HepG2 (cell line): ENCODE measurements around the gene YPEL5. TPM values are rescaled to one million over a fixed set of nuclear protein-coding genes. Genes with fewer than 3 reads are reported as not detected.

Experiments used
- ATAC-seq: fragments of 200-7000 bp; cut with Tn5 transposase; 3 replicates; pipeline ENCODE4 v1.9.1; 2020; ENCODE audit warnings: mild to moderate bottlenecking, moderate library complexity
- BruUV-seq: library from RNA; stranded (reverse); fragments of 400-500 nt; replicated peaks from 2 replicates; lab custom pipeline; 2021; lab: Mats Ljungman, UMichigan
- CTCF ChIA-PET: fragments of 300-600 bp; formaldehyde crosslinking; extraction: SDS; loops from one replicate; lab custom pipeline; 2021; ENCODE audit warnings: low total read pairs, inconsistent platforms, low intra/inter-chr PET ratio; lab: Yijun Ruan, JAX
- POLR2A ChIA-PET: fragments of 350-600 bp; sonication (Branson Sonifier 250); formaldehyde crosslinking; loops from one replicate; lab custom pipeline; 2020; ENCODE audit warnings: antibody characterized with exemption, inconsistent platforms; lab: Yijun Ruan, JAX
- DNase-seq: peaks from one replicate; pipeline ENCODE4 v3.0.0-alpha.2; 2015; ENCODE audit warnings: low spot score
- FAIRE-seq: peaks from 3 replicates; lab custom pipeline; 2011; peaks lifted over from hg19 to GRCh38; lab: Jason Lieb, UNC
- H2AFZ ChIP-seq: one replicate; pipeline ENCODE4 v1.6.1; 2011; ENCODE audit warnings: low read length, inconsistent platforms
- H3K27ac ChIP-seq: fragments of 300-600 bp; 3 replicates; pipeline ENCODE4 v1.8.0; 2011; ENCODE audit warnings: mixed run types, mild to moderate bottlenecking, mixed read lengths, low read length, inconsistent platforms; ENCODE audit not compliant: insufficient read depth; ENCODE audit errors: extremely low read length
- H3K27me3 ChIP-seq, 2 experiments: fragments of 200-600 bp in 1 of 2; 2 replicates in 1 of 2; 3 replicates in 1 of 2; pipeline versions ENCODE4 v1.6.0 to v1.8.0; 2011; ENCODE audit warnings: low read length in 2 of 2, mild to moderate bottlenecking in 2 of 2, moderate library complexity in 2 of 2, inconsistent platforms in 1 of 2; ENCODE audit not compliant: insufficient read depth in 2 of 2, control insufficient read depth in 1 of 2
- H3K36me3 ChIP-seq, 2 experiments: fragments of 200-600 bp in 1 of 2; replicated peaks in 1 of 2; 2 replicates in 1 of 2; 3 replicates in 1 of 2; pipeline versions ENCODE4 v1.5.1 to v1.8.0; 2011; ENCODE audit warnings: low read length in 2 of 2, inconsistent platforms in 1 of 2; ENCODE audit not compliant: insufficient read depth in 2 of 2, control insufficient read depth in 1 of 2
- H3K4me1 ChIP-seq: 2 replicates; pipeline ENCODE4 v1.5.1; 2012; ENCODE audit warnings: low read length, inconsistent platforms; ENCODE audit not compliant: insufficient read depth
- H3K4me2 ChIP-seq: 2 replicates; pipeline ENCODE4 v1.6.0; 2011; ENCODE audit warnings: low read depth, low read length, inconsistent platforms
- H3K4me3 ChIP-seq, 3 experiments: fragments of 200-600 bp in 1 of 3; sonication (generic), shearing (Covaris generic) in 1 of 3; replicated peaks in 1 of 3; 2 replicates each; pipeline ENCODE4 v1.5.1; 2011 to 2016; ENCODE audit warnings: low read length in 3 of 3, inconsistent platforms in 2 of 3, low read depth in 2 of 3, mild to moderate bottlenecking in 2 of 3, control low read depth in 1 of 3, mixed read lengths in 1 of 3; ENCODE audit not compliant: insufficient read depth in 1 of 3
- H3K79me2 ChIP-seq: one replicate; pipeline ENCODE4 v1.6.1; 2011; ENCODE audit warnings: low read length, inconsistent platforms; ENCODE audit not compliant: insufficient read depth
- H3K9ac ChIP-seq: 2 replicates; pipeline ENCODE4 v1.6.0; 2011; ENCODE audit warnings: mild to moderate bottlenecking, low read depth, low read length, inconsistent platforms; ENCODE audit not compliant: insufficient read depth
- H3K9me3 ChIP-seq: 2 replicates; pipeline ENCODE4 v1.5.1; 2012; ENCODE audit warnings: mild to moderate bottlenecking, low read length
- H4K20me1 ChIP-seq: 2 replicates; pipeline ENCODE4 v1.6.0; 2011; ENCODE audit warnings: inconsistent platforms, mild to moderate bottlenecking, low read length, moderate library complexity; ENCODE audit not compliant: insufficient read depth
- CEBPB ChIP-seq: IDR thresholded peaks from 2 replicates; pipeline ENCODE4 v1.6.1; 2011; ENCODE audit warnings: low read depth, low read length, improper control_type of control experiment, borderline replicate concordance
- CEBPG ChIP-seq: IDR thresholded peaks from 2 replicates; pipeline ENCODE4 v1.6.1; 2016
- MXD4 ChIP-seq: IDR thresholded peaks from 2 replicates; pipeline ENCODE4 v1.6.1; 2016; ENCODE audit warnings: mild to moderate bottlenecking, missing biosample characterization, missing genetic modification reagents
- NFKBIZ ChIP-seq: IDR thresholded peaks from 2 replicates; pipeline ENCODE4 v1.6.1; 2018; ENCODE audit warnings: missing genetic modification reagents, missing compliant biosample characterization
- PHF8 ChIP-seq: sonication (generic); formaldehyde crosslinking; IDR thresholded peaks from 2 replicates; pipeline ENCODE4 v1.5.0; 2020; ENCODE audit warnings: missing genetic modification reagents
- PPARG ChIP-seq: conservative IDR thresholded peaks from 2 replicates; pipeline ENCODE4 v1.6.1; 2016; ENCODE audit warnings: missing biosample characterization, missing genetic modification reagents
- RFXAP ChIP-seq: sonication (generic); formaldehyde crosslinking; IDR thresholded peaks from 2 replicates; pipeline ENCODE4 v1.4.0; 2020; ENCODE audit warnings: missing genetic modification reagents, borderline replicate concordance
- TBX3 ChIP-seq: fragments of 450-650 bp; IDR thresholded peaks from 2 replicates; pipeline ENCODE4 v1.6.1; 2017; ENCODE audit warnings: antibody characterized with exemption, mild to moderate bottlenecking, inconsistent platforms, borderline replicate concordance
- ZNF598 ChIP-seq: sonication (generic); formaldehyde crosslinking; IDR thresholded peaks from 2 replicates; pipeline ENCODE4 v1.5.1; 2020; ENCODE audit warnings: mild to moderate bottlenecking, missing genetic modification reagents, borderline replicate concordance
- ZSCAN31 ChIP-seq: sonication (generic); formaldehyde crosslinking; IDR thresholded peaks from 2 replicates; pipeline ENCODE4 v1.5.0; 2020; ENCODE audit warnings: low read depth, mild to moderate bottlenecking, missing genetic modification reagents
- WGBS: methylation state at CpG from one replicate; pipeline ENCODE4 v1.1.6; 2017; ENCODE audit warnings: low lambda C conversion rate; 5-methylcytosine and 5-hydroxymethylcytosine counted together
- in situ Hi-C: cut with HindIII; loops from 2 replicates; pipeline ENCODE4 v1.10.0; 2017; ENCODE audit warnings: low pct_unique_long_range_greater_than_20kb; ENCODE audit not compliant: extremely low pct_ligation_motif_present
- intact Hi-C: fragments of 100-400 bp; cut with micrococcal nuclease; formaldehyde crosslinking; loops from one replicate; pipeline ENCODE4 v1.10.0; 2022; ENCODE audit not compliant: unreplicated experiment
- polyA plus RNA-seq, 8 experiments: library from polyadenylated mRNA; depleted of rRNA in 3 of 8; stranded (reverse) in 7 of 8; unstranded in 1 of 8; fragments of >200 nt; fragmentation: Illumina TruSeq in 4 of 8; extraction: Trizol in 4 of 8; gene quantifications; 2 replicates each; pipeline versions ENCODE4 v1.2.1 to v1.2.3, GENCODE V29; 2011 to 2016; ENCODE audit warnings: low read depth in 4 of 8, missing spikeins in 1 of 8, mixed read lengths in 1 of 8; ENCODE audit not compliant: insufficient read depth in 1 of 8
- total RNA-seq, 5 experiments: library from RNA; depleted of rRNA; stranded (reverse); fragments of >200 nt; fragmentation: Illumina TruSeq; extraction: Trizol; gene quantifications; 2 replicates each; pipeline ENCODE4 v1.2.3, GENCODE V29; 2016; ENCODE audit warnings: low read depth in 1 of 5
- TF ChIP-seq, protein P1 (sequence below): IDR thresholded peaks from 2 replicates; pipeline ENCODE4 v1.6.1; 2016; ENCODE audit warnings: missing compliant biosample characterization, missing genetic modification reagents, borderline replicate concordance
- TF ChIP-seq, protein P2 (sequence below): sonication (generic); formaldehyde crosslinking; IDR thresholded peaks from 2 replicates; pipeline ENCODE4 v1.4.0; 2020; ENCODE audit warnings: missing genetic modification reagents, borderline replicate concordance
- TF ChIP-seq, protein P3 (sequence below): sonication (generic); formaldehyde crosslinking; IDR thresholded peaks from 2 replicates; pipeline ENCODE4 v1.4.0; 2020; ENCODE audit warnings: missing genetic modification reagents, borderline replicate concordance
- TF ChIP-seq, protein P4 (sequence below), 2 experiments: sonication (generic) in 1 of 2; formaldehyde crosslinking in 1 of 2; IDR thresholded peaks; 2 replicates each; pipeline versions ENCODE4 v1.5.1 to v1.6.1; 2011 to 2020; ENCODE audit warnings: borderline replicate concordance in 1 of 2, low read depth in 1 of 2, low read length in 1 of 2, mild to moderate bottlenecking in 1 of 2, missing genetic modification reagents in 1 of 2, moderate library complexity in 1 of 2

YPEL5 gene
- total and polyA plus RNA-seq, 2 of the 13 experiments (the other 11 are each of a cell fraction or from before 2014, with no cell fraction given) = 12.7 to 49.7 TPM

DNA sequence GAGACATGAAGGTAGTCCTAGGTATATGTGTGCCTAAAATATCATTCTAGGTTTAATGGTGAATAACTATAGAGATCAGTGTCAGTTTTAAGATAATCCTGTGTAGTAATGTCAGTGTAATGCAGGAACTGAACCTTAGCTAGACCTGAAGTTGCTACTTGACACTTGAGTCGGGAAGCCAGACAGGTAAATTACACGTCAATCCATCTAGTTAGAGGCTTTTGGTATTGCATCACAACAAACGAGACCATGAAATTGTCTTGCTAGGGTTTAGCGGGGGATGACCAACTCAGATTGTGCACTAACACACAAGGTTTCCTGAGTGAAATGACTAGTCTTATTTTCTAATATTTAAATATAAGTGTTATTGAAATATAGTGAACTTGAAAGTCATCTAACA lies 2.0 kb downstream of the YPEL5 start:
- no peaks in the 10 kb centered on the region for H3K79me2 ChIP-seq
- intact Hi-C loops = loop anchor here (5.0 kb wide), 1 partner anchor 298 kb away; the partner anchor contains the start of gene LCLAT1
- FAIRE-seq (no peak), DNase-seq (no peak), ATAC-seq (no peak)
- H3K36me3 ChIP-seq = no peaks in the 10 kb centered on the region
- H3K4me1 ChIP-seq = peaks cover 44% of the 10 kb centered on the region
- POLR2A ChIA-PET = no interaction called here
- CTCF ChIA-PET = no interaction called here
- H3K4me2 ChIP-seq = peak overlapping the region; percentile 91
- H3K4me3 ChIP-seq = no peak overlapping the region
- H4K20me1 ChIP-seq = peaks cover 10% of the 10 kb centered on the region; the same call in 1 of the 2 replicates
- 57% methylated on average over 4 of the region's 4 CpGs for WGBS
- no peaks in the 10 kb centered on the region for H3K9me3 ChIP-seq
- H3K27ac ChIP-seq = no peak overlapping the region
- no peak overlapping the region for H2AFZ ChIP-seq
- peaks cover 2 to 4% of the 10 kb centered on the region in 2 experiments; a peak in 1 of 5 replicates for H3K27me3 ChIP-seq
- in situ Hi-C loops = no loop called here
- H3K9ac ChIP-seq = no peak overlapping the region
- BruUV-seq = no TSS peak
- no peak for TF ChIP-seq MXD4 (CRISPR knock-in tag)
- no peak for TF ChIP-seq PHF8
- peak; percentile 46; the same call in 1 of the 2 replicates for TF ChIP-seq CEBPG
- TF ChIP-seq, protein P1, sequence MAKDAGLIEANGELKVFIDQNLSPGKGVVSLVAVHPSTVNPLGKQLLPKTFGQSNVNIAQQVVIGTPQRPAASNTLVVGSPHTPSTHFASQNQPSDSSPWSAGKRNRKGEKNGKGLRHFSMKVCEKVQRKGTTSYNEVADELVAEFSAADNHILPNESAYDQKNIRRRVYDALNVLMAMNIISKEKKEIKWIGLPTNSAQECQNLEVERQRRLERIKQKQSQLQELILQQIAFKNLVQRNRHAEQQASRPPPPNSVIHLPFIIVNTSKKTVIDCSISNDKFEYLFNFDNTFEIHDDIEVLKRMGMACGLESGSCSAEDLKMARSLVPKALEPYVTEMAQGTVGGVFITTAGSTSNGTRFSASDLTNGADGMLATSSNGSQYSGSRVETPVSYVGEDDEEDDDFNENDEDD = no peak
- TF ChIP-seq NFKBIZ = no peak
- TF ChIP-seq ZNF598 (CRISPR knock-in tag) = no peak
- no peak for TF ChIP-seq PPARG (CRISPR knock-in tag)
- TF ChIP-seq TBX3 = no peak
- TF ChIP-seq, protein P2, sequence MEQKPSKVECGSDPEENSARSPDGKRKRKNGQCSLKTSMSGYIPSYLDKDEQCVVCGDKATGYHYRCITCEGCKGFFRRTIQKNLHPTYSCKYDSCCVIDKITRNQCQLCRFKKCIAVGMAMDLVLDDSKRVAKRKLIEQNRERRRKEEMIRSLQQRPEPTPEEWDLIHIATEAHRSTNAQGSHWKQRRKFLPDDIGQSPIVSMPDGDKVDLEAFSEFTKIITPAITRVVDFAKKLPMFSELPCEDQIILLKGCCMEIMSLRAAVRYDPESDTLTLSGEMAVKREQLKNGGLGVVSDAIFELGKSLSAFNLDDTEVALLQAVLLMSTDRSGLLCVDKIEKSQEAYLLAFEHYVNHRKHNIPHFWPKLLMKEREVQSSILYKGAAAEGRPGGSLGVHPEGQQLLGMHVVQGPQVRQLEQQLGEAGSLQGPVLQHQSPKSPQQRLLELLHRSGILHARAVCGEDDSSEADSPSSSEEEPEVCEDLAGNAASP (CRISPR knock-in tag) = no peak
- no peak for TF ChIP-seq ZSCAN31
- no peak for TF ChIP-seq RFXAP (CRISPR knock-in tag)
- TF ChIP-seq, protein P3, sequence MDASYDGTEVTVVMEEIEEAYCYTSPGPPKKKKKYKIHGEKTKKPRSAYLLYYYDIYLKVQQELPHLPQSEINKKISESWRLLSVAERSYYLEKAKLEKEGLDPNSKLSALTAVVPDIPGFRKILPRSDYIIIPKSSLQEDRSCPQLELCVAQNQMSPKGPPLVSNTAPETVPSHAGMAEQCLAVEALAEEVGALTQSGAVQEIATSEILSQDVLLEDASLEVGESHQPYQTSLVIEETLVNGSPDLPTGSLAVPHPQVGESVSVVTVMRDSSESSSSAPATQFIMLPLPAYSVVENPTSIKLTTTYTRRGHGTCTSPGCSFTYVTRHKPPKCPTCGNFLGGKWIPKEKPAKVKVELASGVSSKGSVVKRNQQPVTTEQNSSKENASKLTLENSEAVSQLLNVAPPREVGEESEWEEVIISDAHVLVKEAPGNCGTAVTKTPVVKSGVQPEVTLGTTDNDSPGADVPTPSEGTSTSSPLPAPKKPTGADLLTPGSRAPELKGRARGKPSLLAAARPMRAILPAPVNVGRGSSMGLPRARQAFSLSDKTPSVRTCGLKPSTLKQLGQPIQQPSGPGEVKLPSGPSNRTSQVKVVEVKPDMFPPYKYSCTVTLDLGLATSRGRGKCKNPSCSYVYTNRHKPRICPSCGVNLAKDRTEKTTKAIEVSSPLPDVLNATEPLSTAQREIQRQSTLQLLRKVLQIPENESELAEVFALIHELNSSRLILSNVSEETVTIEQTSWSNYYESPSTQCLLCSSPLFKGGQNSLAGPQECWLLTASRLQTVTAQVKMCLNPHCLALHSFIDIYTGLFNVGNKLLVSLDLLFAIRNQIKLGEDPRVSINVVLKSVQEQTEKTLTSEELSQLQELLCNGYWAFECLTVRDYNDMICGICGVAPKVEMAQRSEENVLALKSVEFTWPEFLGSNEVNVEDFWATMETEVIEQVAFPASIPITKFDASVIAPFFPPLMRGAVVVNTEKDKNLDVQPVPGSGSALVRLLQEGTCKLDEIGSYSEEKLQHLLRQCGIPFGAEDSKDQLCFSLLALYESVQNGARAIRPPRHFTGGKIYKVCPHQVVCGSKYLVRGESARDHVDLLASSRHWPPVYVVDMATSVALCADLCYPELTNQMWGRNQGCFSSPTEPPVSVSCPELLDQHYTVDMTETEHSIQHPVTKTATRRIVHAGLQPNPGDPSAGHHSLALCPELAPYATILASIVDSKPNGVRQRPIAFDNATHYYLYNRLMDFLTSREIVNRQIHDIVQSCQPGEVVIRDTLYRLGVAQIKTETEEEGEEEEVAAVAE (CRISPR knock-in tag) = no peak
- TF ChIP-seq CEBPB = peak; percentile 86
- TF ChIP-seq, protein P4, sequence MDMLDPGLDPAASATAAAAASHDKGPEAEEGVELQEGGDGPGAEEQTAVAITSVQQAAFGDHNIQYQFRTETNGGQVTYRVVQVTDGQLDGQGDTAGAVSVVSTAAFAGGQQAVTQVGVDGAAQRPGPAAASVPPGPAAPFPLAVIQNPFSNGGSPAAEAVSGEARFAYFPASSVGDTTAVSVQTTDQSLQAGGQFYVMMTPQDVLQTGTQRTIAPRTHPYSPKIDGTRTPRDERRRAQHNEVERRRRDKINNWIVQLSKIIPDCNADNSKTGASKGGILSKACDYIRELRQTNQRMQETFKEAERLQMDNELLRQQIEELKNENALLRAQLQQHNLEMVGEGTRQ (IDR thresholded peaks at IDR 0.05; ENCODE audit: low read depth, low read length) = no peak
- TF ChIP-seq, protein P4 (CRISPR knock-in tag; IDR thresholded peaks at IDR 0.05; ENCODE audit: borderline replicate concordance) = 0 out of 2 replicates have a peak, but pooled peaks have one; percentile 16
